ENCODE measurements around the gene CHMP4A.

DNA sequence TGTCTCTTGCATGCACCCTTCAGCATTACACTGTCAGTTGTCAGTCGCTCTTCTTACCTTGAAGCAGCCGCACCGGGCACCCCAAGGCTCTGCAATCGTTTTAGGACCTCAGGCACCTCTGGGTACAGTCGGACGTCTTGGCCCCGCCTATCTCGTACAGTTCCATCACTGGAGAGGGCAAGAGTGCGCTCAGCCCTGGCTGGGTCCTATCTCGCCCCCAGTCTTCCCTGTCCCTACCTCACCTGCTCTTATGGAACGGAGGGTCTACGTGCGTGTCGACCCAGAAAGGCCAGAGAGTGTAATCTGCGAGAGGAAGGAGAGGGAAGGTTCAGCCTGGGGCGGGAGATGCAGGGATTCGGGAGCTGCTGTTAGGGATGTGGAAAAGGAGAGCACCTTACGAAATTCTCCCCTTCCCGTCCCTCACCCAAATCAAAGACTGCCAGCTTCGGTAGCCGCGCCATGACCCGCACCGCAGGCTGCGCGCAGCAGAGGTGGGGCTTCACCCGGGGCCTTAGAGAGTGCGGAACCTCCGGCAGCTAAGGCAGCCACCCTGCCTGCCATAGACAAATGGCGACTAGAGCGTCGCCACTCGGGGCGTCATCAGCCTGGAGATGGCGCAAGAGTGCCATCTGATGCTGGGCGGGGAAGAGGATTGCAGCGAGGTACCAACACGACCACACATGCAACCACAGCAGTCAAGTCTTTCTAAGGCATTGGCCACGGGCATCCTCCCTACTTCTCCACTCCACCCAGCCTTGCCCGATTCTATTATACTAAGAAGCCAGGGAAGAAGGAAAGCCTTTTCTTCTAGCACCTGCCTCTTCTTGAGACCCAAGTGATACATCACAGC, 2.4 kb upstream of the CHMP4A start, which contains the start of gene MDP1:
- TF ChIP-seq TP53 (CRISPR knock-in tag; IDR thresholded peaks at IDR 0.05) (no peak), ETV6 (CRISPR knock-in tag; IDR thresholded peaks at IDR 0.05) (0 out of 2 replicates have a peak, but pooled peaks have one; percentile 10), JAZF1 (CRISPR knock-in tag; IDR thresholded peaks at IDR 0.05) (no peak), FOXK1 (CRISPR knock-in tag; IDR thresholded peaks at IDR 0.05) (peak; percentile 83), CBFB (CRISPR knock-in tag; IDR thresholded peaks at IDR 0.05; ENCODE audit: low read depth) (no peak), TEAD4 (CRISPR knock-in tag; IDR thresholded peaks at IDR 0.05) (0 out of 2 replicates have a peak, but pooled peaks have one; percentile 31), SOX15 (CRISPR knock-in tag; IDR thresholded peaks at IDR 0.05) (no peak)
- TF ChIP-seq, protein P1, sequence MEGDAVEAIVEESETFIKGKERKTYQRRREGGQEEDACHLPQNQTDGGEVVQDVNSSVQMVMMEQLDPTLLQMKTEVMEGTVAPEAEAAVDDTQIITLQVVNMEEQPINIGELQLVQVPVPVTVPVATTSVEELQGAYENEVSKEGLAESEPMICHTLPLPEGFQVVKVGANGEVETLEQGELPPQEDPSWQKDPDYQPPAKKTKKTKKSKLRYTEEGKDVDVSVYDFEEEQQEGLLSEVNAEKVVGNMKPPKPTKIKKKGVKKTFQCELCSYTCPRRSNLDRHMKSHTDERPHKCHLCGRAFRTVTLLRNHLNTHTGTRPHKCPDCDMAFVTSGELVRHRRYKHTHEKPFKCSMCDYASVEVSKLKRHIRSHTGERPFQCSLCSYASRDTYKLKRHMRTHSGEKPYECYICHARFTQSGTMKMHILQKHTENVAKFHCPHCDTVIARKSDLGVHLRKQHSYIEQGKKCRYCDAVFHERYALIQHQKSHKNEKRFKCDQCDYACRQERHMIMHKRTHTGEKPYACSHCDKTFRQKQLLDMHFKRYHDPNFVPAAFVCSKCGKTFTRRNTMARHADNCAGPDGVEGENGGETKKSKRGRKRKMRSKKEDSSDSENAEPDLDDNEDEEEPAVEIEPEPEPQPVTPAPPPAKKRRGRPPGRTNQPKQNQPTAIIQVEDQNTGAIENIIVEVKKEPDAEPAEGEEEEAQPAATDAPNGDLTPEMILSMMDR (IDR thresholded peaks at IDR 0.05): no peak
- TF ChIP-seq, protein P2, sequence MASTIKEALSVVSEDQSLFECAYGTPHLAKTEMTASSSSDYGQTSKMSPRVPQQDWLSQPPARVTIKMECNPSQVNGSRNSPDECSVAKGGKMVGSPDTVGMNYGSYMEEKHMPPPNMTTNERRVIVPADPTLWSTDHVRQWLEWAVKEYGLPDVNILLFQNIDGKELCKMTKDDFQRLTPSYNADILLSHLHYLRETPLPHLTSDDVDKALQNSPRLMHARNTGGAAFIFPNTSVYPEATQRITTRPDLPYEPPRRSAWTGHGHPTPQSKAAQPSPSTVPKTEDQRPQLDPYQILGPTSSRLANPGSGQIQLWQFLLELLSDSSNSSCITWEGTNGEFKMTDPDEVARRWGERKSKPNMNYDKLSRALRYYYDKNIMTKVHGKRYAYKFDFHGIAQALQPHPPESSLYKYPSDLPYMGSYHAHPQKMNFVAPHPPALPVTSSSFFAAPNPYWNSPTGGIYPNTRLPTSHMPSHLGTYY (CRISPR knock-in tag; IDR thresholded peaks at IDR 0.05): peak; percentile 64; the same call in 1 of the 2 replicates
- TF ChIP-seq, protein P3, sequence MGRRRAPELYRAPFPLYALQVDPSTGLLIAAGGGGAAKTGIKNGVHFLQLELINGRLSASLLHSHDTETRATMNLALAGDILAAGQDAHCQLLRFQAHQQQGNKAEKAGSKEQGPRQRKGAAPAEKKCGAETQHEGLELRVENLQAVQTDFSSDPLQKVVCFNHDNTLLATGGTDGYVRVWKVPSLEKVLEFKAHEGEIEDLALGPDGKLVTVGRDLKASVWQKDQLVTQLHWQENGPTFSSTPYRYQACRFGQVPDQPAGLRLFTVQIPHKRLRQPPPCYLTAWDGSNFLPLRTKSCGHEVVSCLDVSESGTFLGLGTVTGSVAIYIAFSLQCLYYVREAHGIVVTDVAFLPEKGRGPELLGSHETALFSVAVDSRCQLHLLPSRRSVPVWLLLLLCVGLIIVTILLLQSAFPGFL (CRISPR knock-in tag; IDR thresholded peaks at IDR 0.05; ENCODE audit: borderline replicate concordance): peak; percentile 58; the same call in 1 of the 2 replicates
- TF ChIP-seq, protein P4, sequence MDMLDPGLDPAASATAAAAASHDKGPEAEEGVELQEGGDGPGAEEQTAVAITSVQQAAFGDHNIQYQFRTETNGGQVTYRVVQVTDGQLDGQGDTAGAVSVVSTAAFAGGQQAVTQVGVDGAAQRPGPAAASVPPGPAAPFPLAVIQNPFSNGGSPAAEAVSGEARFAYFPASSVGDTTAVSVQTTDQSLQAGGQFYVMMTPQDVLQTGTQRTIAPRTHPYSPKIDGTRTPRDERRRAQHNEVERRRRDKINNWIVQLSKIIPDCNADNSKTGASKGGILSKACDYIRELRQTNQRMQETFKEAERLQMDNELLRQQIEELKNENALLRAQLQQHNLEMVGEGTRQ (CRISPR knock-in tag; IDR thresholded peaks at IDR 0.05): peak; percentile 51
- TF ChIP-seq, protein P5, sequence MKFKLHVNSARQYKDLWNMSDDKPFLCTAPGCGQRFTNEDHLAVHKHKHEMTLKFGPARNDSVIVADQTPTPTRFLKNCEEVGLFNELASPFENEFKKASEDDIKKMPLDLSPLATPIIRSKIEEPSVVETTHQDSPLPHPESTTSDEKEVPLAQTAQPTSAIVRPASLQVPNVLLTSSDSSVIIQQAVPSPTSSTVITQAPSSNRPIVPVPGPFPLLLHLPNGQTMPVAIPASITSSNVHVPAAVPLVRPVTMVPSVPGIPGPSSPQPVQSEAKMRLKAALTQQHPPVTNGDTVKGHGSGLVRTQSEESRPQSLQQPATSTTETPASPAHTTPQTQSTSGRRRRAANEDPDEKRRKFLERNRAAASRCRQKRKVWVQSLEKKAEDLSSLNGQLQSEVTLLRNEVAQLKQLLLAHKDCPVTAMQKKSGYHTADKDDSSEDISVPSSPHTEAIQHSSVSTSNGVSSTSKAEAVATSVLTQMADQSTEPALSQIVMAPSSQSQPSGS (CRISPR knock-in tag; IDR thresholded peaks at IDR 0.05; ENCODE audit: borderline replicate concordance, low read depth): no peak
- TF ChIP-seq, protein P6, sequence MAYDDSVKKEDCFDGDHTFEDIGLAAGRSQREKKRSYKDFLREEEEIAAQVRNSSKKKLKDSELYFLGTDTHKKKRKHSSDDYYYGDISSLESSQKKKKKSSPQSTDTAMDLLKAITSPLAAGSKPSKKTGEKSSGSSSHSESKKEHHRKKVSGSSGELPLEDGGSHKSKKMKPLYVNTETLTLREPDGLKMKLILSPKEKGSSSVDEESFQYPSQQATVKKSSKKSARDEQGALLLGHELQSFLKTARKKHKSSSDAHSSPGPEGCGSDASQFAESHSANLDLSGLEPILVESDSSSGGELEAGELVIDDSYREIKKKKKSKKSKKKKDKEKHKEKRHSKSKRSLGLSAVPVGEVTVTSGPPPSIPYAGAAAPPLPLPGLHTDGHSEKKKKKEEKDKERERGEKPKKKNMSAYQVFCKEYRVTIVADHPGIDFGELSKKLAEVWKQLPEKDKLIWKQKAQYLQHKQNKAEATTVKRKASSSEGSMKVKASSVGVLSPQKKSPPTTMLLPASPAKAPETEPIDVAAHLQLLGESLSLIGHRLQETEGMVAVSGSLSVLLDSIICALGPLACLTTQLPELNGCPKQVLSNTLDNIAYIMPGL (CRISPR knock-in tag; IDR thresholded peaks at IDR 0.05): peak; percentile 79; the same call in 1 of the 2 replicates
- TF ChIP-seq, protein P7, sequence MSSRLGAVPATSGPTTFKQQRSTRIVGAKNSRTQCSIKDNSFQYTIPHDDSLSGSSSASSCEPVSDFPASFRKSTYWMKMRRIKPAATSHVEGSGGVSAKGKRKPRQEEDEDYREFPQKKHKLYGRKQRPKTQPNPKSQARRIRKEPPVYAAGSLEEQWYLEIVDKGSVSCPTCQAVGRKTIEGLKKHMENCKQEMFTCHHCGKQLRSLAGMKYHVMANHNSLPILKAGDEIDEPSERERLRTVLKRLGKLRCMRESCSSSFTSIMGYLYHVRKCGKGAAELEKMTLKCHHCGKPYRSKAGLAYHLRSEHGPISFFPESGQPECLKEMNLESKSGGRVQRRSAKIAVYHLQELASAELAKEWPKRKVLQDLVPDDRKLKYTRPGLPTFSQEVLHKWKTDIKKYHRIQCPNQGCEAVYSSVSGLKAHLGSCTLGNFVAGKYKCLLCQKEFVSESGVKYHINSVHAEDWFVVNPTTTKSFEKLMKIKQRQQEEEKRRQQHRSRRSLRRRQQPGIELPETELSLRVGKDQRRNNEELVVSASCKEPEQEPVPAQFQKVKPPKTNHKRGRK (CRISPR knock-in tag; IDR thresholded peaks at IDR 0.05; ENCODE audit: borderline replicate concordance): no peak
